Adrenal gland (tissue), 12 donors: Measurements from ENCODE around the gene GLIPR1L2. TPM values are rescaled to one million over a fixed set of nuclear protein-coding genes. Genes with fewer than 3 reads are reported as not detected.

Experiments
- DNase-seq, 7 donors: peaks; one replicate each; pipeline ENCODE4 v3.0.0-alpha.2; 2019 to 2020
- H3K27ac ChIP-seq, 5 donors: fragments of 200-600 bp; sonication (generic) in 4 of 5; 1 replicate in 3 of 5; 2 replicates in 2 of 5; pipeline versions ENCODE4 v1.5.1 to v1.8.0; 2016 to 2020; ENCODE audit warnings: mild to moderate bottlenecking in 1 of 5
- H3K27me3 ChIP-seq: fragments of 200-600 bp; 2 replicates; pipeline ENCODE4 v1.8.0; 2021
- H3K36me3 ChIP-seq, 2 donors: fragments of 200-600 bp; replicated peaks in 1 of 2; 1 replicate in 1 of 2; 2 replicates in 1 of 2; pipeline versions ENCODE4 v1.5.1 to v1.8.0; 2018 to 2022
- H3K4me1 ChIP-seq, 2 donors: fragments of 200-600 bp; replicated peaks in 1 of 2; 1 replicate in 1 of 2; 2 replicates in 1 of 2; pipeline versions ENCODE4 v1.5.1 to v1.8.0; 2018 to 2021
- H3K4me3 ChIP-seq, 4 donors: fragments of 200-600 bp; sonication (generic) in 3 of 4; one replicate each; pipeline ENCODE4 v1.5.1; 2016 to 2018
- H3K9me3 ChIP-seq, 3 donors: fragments of 200-600 bp; sonication (generic) in 1 of 3; replicated peaks in 1 of 3; 1 replicate in 2 of 3; 2 replicates in 1 of 3; pipeline versions ENCODE4 v1.5.1 to v1.8.0; 2016 to 2021
- POLR2A ChIP-seq, 2 donors: fragments of 450-650 bp; IDR thresholded peaks; one replicate each; pipeline ENCODE4 v1.6.1; 2017; ENCODE audit warnings: antibody characterized with exemption in 2 of 2, mild to moderate bottlenecking in 2 of 2, moderate library complexity in 1 of 2
- WGBS, 4 donors: extraction: QIAGEN DNeasy Blood & Tissue Kit in 2 of 4; methylation state at CpG; one replicate each; pipeline versions ENCODE4 v1.1.5 to v1.1.7; 2013 to 2017; 5-methylcytosine and 5-hydroxymethylcytosine counted together
- intact Hi-C, 2 donors: fragments of 100-400 bp; cut with DNase I; formaldehyde crosslinking; loops; one replicate each; pipeline versions ENCODE4 v1.14.1 to v1.15.0; 2022 to 2023
- polyA plus RNA-seq, 3 donors: library from polyadenylated mRNA; stranded (reverse); fragments of 200-250 nt in 2 of 3; fragments of 350-450 nt in 1 of 3; fragmentation: Illumina TruSeq in 1 of 3; extraction: RNeasy Lipid Tissue Mini Kit (QIAGEN cat#74804) in 1 of 3; gene quantifications; one replicate each; pipeline ENCODE4 v1.2.3, GENCODE V29; 2013 to 2014
- total RNA-seq, 9 donors: library from RNA; depleted of rRNA in 4 of 9; stranded (reverse); fragments of >200 nt in 4 of 9; fragments of 120-200 nt in 1 of 9; fragmentation: NEBNext Ultra II Directional in 1 of 9; extraction: Animal tissue kit (Norgen Biotek cat#: 25700) in 1 of 9; gene quantifications; one replicate each; pipeline versions ENCODE4 v1.1.0 to v1.2.4, GENCODE V29; 2013 to 2023
- TF ChIP-seq, protein P1 (sequence below), 6 experiments: fragments of 450-650 bp in 4 of 6; fragments of 200-600 bp in 2 of 6; sonication (generic) in 1 of 6; IDR thresholded peaks; 1 replicate in 5 of 6; 2 replicates in 1 of 6; pipeline versions ENCODE4 v1.5.1 to v1.8.0; 2016 to 2021; ENCODE audit warnings: antibody characterized with exemption in 6 of 6, mild to moderate bottlenecking in 2 of 6, moderate library complexity in 1 of 6
- donor health status: healthy with polysubstance abuse.
- donor health status: Bipolar disorder and iron deficiency.
- donor health status: DM: yes; HTN: yes; CAD: no.
- donor health status: DM: no; HTN: no; CAD: no.
- donor health status: DM: no; HTN: no; CAD: no.
- donor health status: DM: yes; HTN: yes; CAD: no.

GLIPR1L2 gene
- total and polyA plus RNA-seq, 12 donors: 0.51 to 6.2 (median 1.5) TPM

DNA sequence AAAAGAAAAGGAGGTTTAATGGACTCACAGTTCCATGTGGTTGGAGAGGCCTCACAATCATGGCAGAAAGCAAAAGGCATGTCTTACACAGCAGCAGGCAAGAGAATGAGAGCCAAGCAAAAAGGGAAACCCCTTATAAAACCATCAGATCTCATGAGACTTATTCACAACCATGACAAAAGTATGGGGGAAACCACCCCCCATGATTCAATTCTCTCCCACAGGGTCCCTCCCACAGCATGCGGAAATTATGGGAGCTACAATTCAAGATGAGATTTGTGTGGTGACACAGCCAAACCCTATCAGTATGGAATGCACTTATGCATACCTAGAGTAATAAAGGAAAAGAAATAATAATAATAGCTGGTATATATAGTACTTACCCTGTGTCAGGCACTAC is 85.2 kb downstream of the GLIPR1L2 start:
- Histone ChIP-seq H3K27ac (no peak overlapping the region), H3K4me3 (no peak overlapping the region), H3K27me3 (no peaks in the 10 kb centered on the region), H3K9me3 (peaks cover 0 to 5% (median 0%) of the 10 kb centered on the region in 3 donors), H3K4me1 (peaks cover 0 to 11% of the 10 kb centered on the region in 2 donors), H3K36me3 (no peaks in the 10 kb centered on the region)
- TF ChIP-seq, protein P1, sequence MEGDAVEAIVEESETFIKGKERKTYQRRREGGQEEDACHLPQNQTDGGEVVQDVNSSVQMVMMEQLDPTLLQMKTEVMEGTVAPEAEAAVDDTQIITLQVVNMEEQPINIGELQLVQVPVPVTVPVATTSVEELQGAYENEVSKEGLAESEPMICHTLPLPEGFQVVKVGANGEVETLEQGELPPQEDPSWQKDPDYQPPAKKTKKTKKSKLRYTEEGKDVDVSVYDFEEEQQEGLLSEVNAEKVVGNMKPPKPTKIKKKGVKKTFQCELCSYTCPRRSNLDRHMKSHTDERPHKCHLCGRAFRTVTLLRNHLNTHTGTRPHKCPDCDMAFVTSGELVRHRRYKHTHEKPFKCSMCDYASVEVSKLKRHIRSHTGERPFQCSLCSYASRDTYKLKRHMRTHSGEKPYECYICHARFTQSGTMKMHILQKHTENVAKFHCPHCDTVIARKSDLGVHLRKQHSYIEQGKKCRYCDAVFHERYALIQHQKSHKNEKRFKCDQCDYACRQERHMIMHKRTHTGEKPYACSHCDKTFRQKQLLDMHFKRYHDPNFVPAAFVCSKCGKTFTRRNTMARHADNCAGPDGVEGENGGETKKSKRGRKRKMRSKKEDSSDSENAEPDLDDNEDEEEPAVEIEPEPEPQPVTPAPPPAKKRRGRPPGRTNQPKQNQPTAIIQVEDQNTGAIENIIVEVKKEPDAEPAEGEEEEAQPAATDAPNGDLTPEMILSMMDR (IDR thresholded peaks at IDR 0.05): no peak
- DNase-seq: no peak
- 91 to 100% (median 95%) methylated on average over 1 of the region's 1 CpG for WGBS, 4 donors
- intact Hi-C loops: no loop called here

- no peak overlapping the region for H3K4me3 ChIP-seq
- no peak overlapping the region for H3K27ac ChIP-seq
- H3K4me1 ChIP-seq: peaks cover 0 to 15% of the 10 kb centered on the region in 2 donors
- no peaks in the 10 kb centered on the region for H3K27me3 ChIP-seq
- no peak for TF ChIP-seq POLR2A (IDR thresholded peaks at IDR 0.05)
- TF ChIP-seq, protein P1 (IDR thresholded peaks at IDR 0.05): no peak
- DNase-seq: no peak
- WGBS, 4 donors: 63 to 69% (median 66%) methylated on average over 2 of the region's 2 CpGs
- no peaks in the 10 kb centered on the region for H3K36me3 ChIP-seq
- H3K9me3 ChIP-seq: peaks cover 0 to 5% (median 0%) of the 10 kb centered on the region in 3 donors
- intact Hi-C loops: no loop called here
Measured at GRCh38 chr12:75477137-75477536, 86.2 kb downstream of the GLIPR1L2 start.

DNA sequence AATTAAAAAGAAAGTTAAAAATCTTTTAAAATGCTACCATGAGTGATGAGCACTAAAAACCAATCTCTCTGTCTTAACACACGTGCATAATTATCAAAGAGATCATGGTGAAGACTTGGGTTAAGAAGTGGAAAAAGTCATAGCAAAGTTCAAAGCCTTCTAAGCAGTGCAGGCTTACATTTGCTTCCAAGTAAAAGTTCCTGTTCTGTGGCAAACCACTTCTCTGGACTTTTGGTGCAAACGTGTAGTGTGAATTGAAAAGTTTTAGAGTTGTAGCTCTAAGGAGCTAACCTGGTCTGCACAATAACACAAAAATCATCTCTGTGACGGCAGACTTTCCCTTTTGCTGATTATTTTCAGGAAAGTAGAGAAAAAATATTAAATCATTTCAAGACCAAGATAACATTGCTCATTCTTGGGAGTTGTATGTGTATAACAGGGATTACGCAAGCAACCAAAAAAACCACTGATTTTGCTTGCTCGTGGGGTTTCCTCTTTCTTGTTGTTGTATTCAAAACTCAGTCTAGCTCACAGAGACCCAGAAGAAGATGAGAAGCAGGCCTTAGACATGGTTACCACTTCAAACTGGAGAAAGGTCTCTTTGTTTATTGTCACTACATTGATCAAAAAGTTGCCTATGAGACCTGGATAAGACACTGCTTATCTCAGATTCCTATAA is 87.4 kb downstream of the GLIPR1L2 start:
- no peak overlapping the region for H3K4me3 ChIP-seq
- peak overlapping the region in 2 of 5 donors; percentile 2 to 7 for H3K27ac ChIP-seq
- peaks cover 0 to 17% of the 10 kb centered on the region in 2 donors for H3K4me1 ChIP-seq
- 49 to 61% (median 51%) methylated on average over 5 of the region's 5 CpGs for WGBS, 4 donors
- intact Hi-C loops: no loop called here
- no peak for TF ChIP-seq POLR2A (IDR thresholded peaks at IDR 0.05)
- TF ChIP-seq, protein P1 (IDR thresholded peaks at IDR 0.05): no peak
- peaks cover 0 to 5% (median 0%) of the 10 kb centered on the region in 3 donors for H3K9me3 ChIP-seq
- H3K27me3 ChIP-seq: no peaks in the 10 kb centered on the region
- no peaks in the 10 kb centered on the region for H3K36me3 ChIP-seq
- no peak for DNase-seq

DNA sequence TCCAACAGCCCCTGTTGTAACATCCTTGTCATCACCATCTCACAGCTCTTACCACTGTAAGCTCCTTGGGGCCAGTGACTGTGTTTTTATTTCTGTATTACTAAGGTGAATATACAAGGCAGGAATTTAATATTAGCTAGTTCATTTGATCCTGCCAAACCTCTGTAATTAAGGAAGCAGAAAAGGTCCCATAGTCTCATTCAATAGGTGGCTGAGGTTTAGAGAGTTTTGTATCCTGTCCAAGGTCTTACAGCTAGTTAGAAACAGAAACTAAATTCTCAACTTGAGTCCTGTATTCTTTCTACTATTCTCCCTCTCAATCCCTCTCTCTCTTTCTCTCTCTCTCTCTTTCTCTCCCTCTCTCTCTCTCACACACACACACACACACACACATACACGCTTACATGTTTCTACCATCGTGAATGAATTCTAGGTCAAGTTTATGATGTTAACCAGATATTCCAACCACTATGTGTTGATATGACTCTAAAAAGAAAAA is 89.1 kb downstream of the GLIPR1L2 start:
- H3K27ac ChIP-seq: peak overlapping the region; percentile 17 to 90 (median 68)
- no peaks in the 10 kb centered on the region for H3K27me3 ChIP-seq
- peaks cover 0 to 25% of the 10 kb centered on the region in 2 donors for H3K4me1 ChIP-seq
- no peak for DNase-seq
- H3K4me3 ChIP-seq: peak overlapping the region in 2 of 4 donors; percentile 14 to 84
- TF ChIP-seq, protein P1 (IDR thresholded peaks at IDR 0.05): no peak
- TF ChIP-seq POLR2A (IDR thresholded peaks at IDR 0.05): no peak
- WGBS, 4 donors: 4 to 18% (median 9%) methylated on average over 2 of the region's 2 CpGs
- H3K36me3 ChIP-seq: no peaks in the 10 kb centered on the region
- H3K9me3 ChIP-seq: peaks cover 0 to 3% (median 0%) of the 10 kb centered on the region in 3 donors
- intact Hi-C loops: no loop called here
